Measurements from ENCODE around the gene BIVM.

The BIVM gene

GRCh38 chr13:102877303-102877702 lies 78.4 kb downstream of the BIVM start:
- H2AFZ ChIP-seq (ENCODE audit: low read length), result no peak overlapping the region
- H3K9me2 ChIP-seq (replicated peaks; ENCODE audit: low read depth, low read length), result no peaks in the 10 kb centered on the region
- H3F3A ChIP-seq (ENCODE audit: low read depth), result no peaks in the 10 kb centered on the region
- peaks cover 54% of the 10 kb centered on the region for H3K36me3 ChIP-seq (ENCODE audit: insufficient read depth, low read length)
- H3K9me3 ChIP-seq (ENCODE audit: insufficient read depth, low read depth, low read length), result no peaks in the 10 kb centered on the region
- no peak overlapping the region for H3K4me3 ChIP-seq (ENCODE audit: low read length, poor library complexity, severe bottlenecking)
- no peaks in the 10 kb centered on the region for H3K4me1 ChIP-seq (ENCODE audit: insufficient read depth, low read length, poor library complexity, severe bottlenecking)
- H3K79me2 ChIP-seq (ENCODE audit: insufficient read depth, low read length), result no peaks in the 10 kb centered on the region
- TF ChIP-seq EZH2phosphoT487 (IDR thresholded peaks at IDR 0.05; ENCODE audit: borderline replicate concordance), result no peak
- TF ChIP-seq CTCF (conservative IDR thresholded peaks at IDR 0.05; ENCODE audit: low read length), result no peak
- H3K9ac ChIP-seq (ENCODE audit: low read depth, low read length, poor library complexity, severe bottlenecking), result no peak overlapping the region
- H3K27me3 ChIP-seq (ENCODE audit: insufficient read depth, low read length, poor library complexity, severe bottlenecking), result no peaks in the 10 kb centered on the region
- H4K20me1 ChIP-seq (ENCODE audit: insufficient read depth, low read length, poor library complexity, severe bottlenecking), result no peaks in the 10 kb centered on the region
- H3K4me2 ChIP-seq (ENCODE audit: low read depth, low read length, poor library complexity, severe bottlenecking), result no peak overlapping the region

- no peaks in the 10 kb centered on the region for H3K79me2 ChIP-seq (ENCODE audit: insufficient read depth, low read length)
- no peaks in the 10 kb centered on the region for H4K20me1 ChIP-seq (ENCODE audit: insufficient read depth, low read length, poor library complexity, severe bottlenecking)
- no peaks in the 10 kb centered on the region for H3K27me3 ChIP-seq (ENCODE audit: insufficient read depth, low read length, poor library complexity, severe bottlenecking)
- no peaks in the 10 kb centered on the region for H3K4me1 ChIP-seq (ENCODE audit: insufficient read depth, low read length, poor library complexity, severe bottlenecking)
- no peaks in the 10 kb centered on the region for H3F3A ChIP-seq (ENCODE audit: low read depth)
- no peak overlapping the region for H2AFZ ChIP-seq (ENCODE audit: low read length)
- peaks cover 42% of the 10 kb centered on the region for H3K36me3 ChIP-seq (ENCODE audit: insufficient read depth, low read length)
- TF ChIP-seq EZH2phosphoT487 (IDR thresholded peaks at IDR 0.05; ENCODE audit: borderline replicate concordance) (no peak), CTCF (conservative IDR thresholded peaks at IDR 0.05; ENCODE audit: low read length) (no peak)
- no peak overlapping the region for H3K9ac ChIP-seq (ENCODE audit: low read depth, low read length, poor library complexity, severe bottlenecking)
- H3K4me3 ChIP-seq (ENCODE audit: low read length, poor library complexity, severe bottlenecking), result no peak overlapping the region
- H3K9me2 ChIP-seq (replicated peaks; ENCODE audit: low read depth, low read length), result no peaks in the 10 kb centered on the region
- no peaks in the 10 kb centered on the region for H3K9me3 ChIP-seq (ENCODE audit: insufficient read depth, low read depth, low read length)
- no peak overlapping the region for H3K4me2 ChIP-seq (ENCODE audit: low read depth, low read length, poor library complexity, severe bottlenecking)
Measured at GRCh38 chr13:102878481-102878880, 79.6 kb downstream of the BIVM start.

- Histone ChIP-seq H2AFZ (ENCODE audit: low read length) (no peak overlapping the region), H3K9me3 (ENCODE audit: insufficient read depth, low read depth, low read length) (no peaks in the 10 kb centered on the region), H4K20me1 (ENCODE audit: insufficient read depth, low read length, poor library complexity, severe bottlenecking) (no peaks in the 10 kb centered on the region), H3K9ac (ENCODE audit: low read depth, low read length, poor library complexity, severe bottlenecking) (no peak overlapping the region), H3K4me3 (ENCODE audit: low read length, poor library complexity, severe bottlenecking) (no peak overlapping the region), H3F3A (ENCODE audit: low read depth) (no peaks in the 10 kb centered on the region), H3K4me1 (ENCODE audit: insufficient read depth, low read length, poor library complexity, severe bottlenecking) (no peaks in the 10 kb centered on the region), H3K36me3 (ENCODE audit: insufficient read depth, low read length) (peaks cover 29% of the 10 kb centered on the region), H3K4me2 (ENCODE audit: low read depth, low read length, poor library complexity, severe bottlenecking) (no peak overlapping the region), H3K9me2 (replicated peaks; ENCODE audit: low read depth, low read length) (no peaks in the 10 kb centered on the region), H3K79me2 (ENCODE audit: insufficient read depth, low read length) (no peaks in the 10 kb centered on the region), H3K27me3 (ENCODE audit: insufficient read depth, low read length, poor library complexity, severe bottlenecking) (no peaks in the 10 kb centered on the region)
- TF ChIP-seq CTCF (conservative IDR thresholded peaks at IDR 0.05; ENCODE audit: low read length) (no peak), EZH2phosphoT487 (IDR thresholded peaks at IDR 0.05; ENCODE audit: borderline replicate concordance) (no peak)
Measured at GRCh38 chr13:102879793-102880499, 81.0 kb downstream of the BIVM start.

Measured in Loucy (cell line).